Dedifferentiated amniotic fluid mesenchymal stem cell (primary cell): ENCODE results near the gene MMAB.

Experiments used
- DNase-seq: peaks from one replicate; pipeline ENCODE4 v3.0.0-alpha.2; 2016; ENCODE audit errors: extremely low spot score

Gene MMAB

GRCh38 chr12:109586385-109587296, 13.3 kb upstream of the MMAB start:
- no peak for DNase-seq

DNA sequence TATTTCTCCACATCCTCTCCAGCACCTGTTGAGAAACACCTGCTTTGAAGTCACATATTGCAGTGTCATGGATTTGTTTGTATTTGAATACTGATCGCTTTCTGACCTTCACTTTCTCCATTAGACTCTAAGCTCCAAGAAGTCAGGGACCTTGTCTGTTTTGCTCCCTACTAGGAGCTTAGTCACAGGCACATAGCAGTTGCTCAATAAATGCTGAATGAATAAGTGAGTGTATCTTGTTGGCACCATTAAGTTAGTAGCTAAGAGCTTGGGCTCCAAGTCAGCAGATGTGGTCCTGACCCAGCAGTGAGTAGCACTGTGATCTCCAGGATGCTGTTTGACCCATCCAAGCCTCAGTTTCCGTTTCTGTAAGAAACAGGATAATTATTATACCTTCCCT, 10.4 kb upstream of the MMAB start:
- no peak for DNase-seq

DNA sequence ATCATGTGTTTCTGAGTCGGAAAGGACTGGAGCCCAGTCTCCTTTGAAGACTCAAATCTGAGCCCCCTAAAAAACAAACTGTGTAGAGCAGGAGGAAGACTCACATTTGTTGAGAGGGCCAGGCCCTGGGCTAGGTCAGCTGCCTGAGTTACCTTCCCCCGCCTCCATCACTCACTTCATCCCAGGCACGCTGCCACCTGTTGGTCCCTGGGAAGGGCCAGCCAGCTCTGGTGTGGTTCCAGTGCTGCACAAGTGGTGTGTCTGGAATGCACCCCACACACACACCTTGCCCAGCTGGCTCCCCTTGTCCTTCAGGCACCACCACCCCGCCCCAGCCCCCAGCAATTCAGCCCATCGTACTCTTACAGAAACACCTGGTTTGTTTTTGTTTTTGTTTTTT, 9.3 kb upstream of the MMAB start:
- DNase-seq = no peak

DNA sequence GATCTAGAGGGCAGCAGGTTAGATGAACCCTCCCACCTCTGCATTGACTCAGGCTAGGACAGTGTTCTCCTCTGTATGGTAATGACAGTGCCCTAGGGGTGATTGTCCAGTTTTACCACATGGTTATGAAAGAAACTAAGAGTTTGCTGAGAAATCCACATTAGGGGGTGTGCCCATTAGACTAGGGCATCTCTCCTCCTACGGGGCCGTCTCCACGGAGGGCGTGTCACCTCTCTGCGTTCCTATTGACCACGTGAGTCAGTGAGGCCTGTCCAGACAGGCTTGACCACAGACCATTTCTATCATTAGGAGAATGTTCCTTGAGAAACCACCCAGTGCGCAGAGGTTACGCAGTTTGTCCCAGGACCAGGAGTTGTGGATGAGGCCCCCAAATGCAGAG, 8.6 kb upstream of the MMAB start:
- no peak for DNase-seq

- DNase-seq = no peak
Measured at GRCh38 chr12:109581334-109581691, 8.0 kb upstream of the MMAB start.

DNA sequence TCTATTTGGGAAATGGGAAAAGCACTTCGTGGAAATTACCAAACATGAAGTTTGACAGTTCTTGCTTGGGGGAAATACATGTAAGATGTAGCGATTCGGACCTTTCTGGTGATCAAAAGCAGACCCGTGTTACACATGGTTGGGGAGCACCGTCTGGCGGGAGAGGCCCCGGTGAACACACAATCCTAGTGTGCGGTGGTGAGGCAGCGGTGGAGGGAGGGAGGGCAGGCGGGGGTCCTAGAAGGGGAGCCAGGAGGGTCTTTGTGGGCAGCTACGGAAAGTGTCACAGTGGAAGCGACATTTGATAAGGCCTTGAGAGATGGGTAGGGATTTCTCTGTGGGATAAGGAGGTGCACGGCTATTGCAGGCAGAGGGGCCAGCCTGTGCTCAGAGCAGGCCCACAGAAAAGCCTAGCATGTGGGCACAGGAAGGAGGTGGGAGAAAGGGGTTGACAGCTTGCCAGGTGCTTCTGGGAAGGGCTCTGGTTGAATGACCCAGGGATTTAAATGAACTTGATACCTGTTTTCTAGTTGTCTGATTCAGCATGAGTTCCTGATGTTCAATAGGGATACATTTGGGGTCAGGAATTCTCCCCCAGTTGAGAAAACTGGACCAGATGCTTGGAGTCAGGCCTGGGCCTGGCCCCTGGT, 7.5 kb upstream of the MMAB start:
- no peak for DNase-seq

- DNase-seq = no peak
Measured at GRCh38 chr12:109580272-109580671, 7.0 kb upstream of the MMAB start.

DNA sequence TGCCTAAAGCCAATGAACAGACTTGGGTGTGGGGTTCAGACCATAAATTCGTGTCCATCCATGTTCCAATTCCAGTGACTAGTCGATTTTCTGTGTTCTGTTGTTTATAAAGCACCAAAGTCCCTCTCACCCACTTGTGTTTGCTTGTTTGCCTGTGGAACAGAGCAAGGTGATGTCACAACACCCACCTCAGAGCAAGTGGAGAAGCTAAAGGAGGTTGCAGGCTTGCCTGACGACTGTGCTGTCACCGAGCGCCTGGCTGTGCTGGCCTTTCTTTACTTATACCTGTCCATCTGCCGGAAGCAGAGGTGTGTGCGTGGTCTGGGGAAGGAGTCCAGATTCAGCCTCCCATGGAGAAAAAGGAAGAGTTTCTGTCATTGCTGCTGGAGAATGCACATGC, 6.3 kb upstream of the MMAB start:
- DNase-seq = no peak

DNA sequence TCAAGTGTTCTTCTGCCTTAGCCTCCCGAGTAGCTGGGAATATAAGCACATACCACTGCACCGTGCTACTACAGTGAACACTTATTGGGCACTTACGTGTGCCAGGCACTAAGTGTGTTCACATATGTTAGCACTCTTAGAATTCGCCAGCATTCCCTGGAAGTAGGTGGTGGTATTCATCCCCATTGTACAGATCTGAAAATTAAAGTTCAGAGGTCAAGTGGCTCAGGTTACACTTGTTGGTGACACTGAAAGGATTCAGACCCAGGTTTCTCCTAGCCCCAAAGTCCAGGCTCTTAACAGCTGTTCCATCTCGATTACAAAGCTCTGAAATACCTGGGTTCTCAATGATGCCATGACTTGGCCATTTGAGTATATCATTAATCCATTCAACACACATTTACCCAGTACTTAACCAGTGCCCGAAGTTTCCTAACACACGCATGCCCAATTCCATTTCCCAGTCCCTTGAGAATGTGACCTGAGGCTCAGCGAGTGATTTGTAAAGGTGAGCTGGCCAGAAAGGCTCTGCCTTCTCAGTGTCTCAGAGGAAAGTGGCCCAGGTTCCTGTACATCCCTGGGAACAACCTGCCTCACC, 5.1 kb upstream of the MMAB start:
- no peak for DNase-seq

- DNase-seq = no peak
Measured at GRCh38 chr12:109577311-109577710, 4.0 kb upstream of the MMAB start.

GRCh38 chr12:109575683-109576082, 2.4 kb upstream of the MMAB start:
- no peak for DNase-seq

GRCh38 chr12:109573914-109574244, 575 bp upstream of the MMAB start:
- DNase-seq = no peak

- no peak for DNase-seq
Measured at GRCh38 chr12:109572506-109572845, 828 bp downstream of the MMAB start.

GRCh38 chr12:109571773-109572505, 1.4 kb downstream of the MMAB start:
- DNase-seq = no peak

- DNase-seq = no peak
Measured at GRCh38 chr12:109568486-109568885, 4.8 kb downstream of the MMAB start.

GRCh38 chr12:109567967-109568366, 5.3 kb downstream of the MMAB start:
- DNase-seq = no peak

GRCh38 chr12:109567296-109567695, 6.0 kb downstream of the MMAB start:
- no peak for DNase-seq

GRCh38 chr12:109566424-109566823, 6.9 kb downstream of the MMAB start:
- DNase-seq = no peak

- no peak for DNase-seq
Measured at GRCh38 chr12:109563291-109564284, 9.7 kb downstream of the MMAB start.

DNA sequence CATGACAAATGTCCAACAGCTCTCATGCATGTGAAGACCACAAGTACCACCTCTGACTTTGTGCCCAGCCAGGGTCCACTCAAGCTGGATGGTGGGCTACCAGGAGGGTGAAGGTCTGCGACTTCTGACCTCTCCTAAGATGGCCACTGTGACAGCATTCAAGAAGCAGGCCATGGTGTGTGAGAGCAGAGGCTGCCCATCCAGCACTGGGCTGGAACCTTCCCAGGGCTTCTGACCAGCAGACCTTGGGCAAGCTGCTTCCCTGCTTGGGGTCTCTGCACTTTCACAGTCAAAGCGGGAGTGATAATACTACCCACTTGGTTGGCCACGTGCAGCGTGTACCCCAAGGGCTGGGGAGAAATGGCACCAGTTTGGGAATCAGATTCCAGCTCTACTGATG, 10.4 kb downstream of the MMAB start:
- DNase-seq = no peak

- DNase-seq = no peak
Measured at GRCh38 chr12:109561711-109562030, 11.6 kb downstream of the MMAB start.
